ENCODE measurements around the gene HHATL.

Gene HHATL

DNA sequence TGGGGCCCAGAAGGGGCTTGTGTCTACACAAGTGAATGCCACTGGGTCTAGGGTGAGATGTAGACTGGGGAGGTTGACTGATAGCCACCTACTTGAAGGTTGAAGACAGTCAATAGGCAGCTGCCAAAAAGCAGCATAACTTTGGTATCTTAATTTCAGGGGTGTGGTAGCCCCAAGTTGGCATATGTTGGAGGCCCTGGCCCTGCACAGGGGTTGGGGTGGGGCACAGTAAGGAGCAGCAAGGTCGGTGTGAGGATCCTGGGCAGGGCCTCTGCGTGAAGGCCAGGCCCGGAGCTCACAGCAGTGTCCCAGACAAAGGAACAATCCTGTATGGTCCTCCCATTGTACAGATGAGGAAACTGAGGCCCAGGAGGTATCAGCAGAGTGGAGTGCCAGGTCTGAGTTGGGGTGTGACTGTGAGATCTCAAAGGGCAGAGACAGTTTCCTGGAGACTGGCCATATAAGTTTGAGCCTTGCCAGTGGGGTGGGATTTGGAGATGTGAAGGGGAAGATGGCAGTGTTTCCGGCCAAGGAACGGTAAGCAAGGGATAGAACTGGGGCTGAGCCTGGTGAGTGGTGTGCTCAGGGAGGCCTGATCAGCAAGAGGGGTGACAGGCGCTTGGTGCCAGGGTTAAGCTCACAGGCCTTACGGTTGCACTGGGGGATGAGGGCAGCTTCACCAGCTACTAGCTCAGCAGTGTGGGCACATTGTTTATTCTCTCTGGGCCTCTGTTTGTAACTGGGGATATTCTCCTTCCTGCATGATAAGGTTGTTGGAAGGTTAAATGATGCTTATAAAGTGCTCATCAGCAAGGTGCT lies 15.6 kb downstream of the HHATL start:
- FAIRE-seq (no peak), DNase-seq (ENCODE audit: insufficient read length, low spot score) (no peak)

- no peak for FAIRE-seq
- no peak for DNase-seq (ENCODE audit: insufficient read length, low spot score)
These were observed 16.4 kb downstream of the HHATL start for GRCh38 chr3:42685891-42686820.

GRCh38 chr3:42685363-42685881 lies 17.2 kb downstream of the HHATL start, which contains the start of gene KLHL40:
Gene KLHL40, plus strand, starts transcription at chr3:42685537. Its CDS starts 82 bp downstream, at chr3:42685619.
- FAIRE-seq (no peak), DNase-seq (ENCODE audit: insufficient read length, low spot score) (no peak)

GRCh38 chr3:42684632-42685362 lies 17.8 kb downstream of the HHATL start:
- no peak for DNase-seq (ENCODE audit: insufficient read length, low spot score)
- FAIRE-seq = no peak

GRCh38 chr3:42683875-42684598 lies 18.6 kb downstream of the HHATL start:
- no peak for FAIRE-seq
- no peak for DNase-seq (ENCODE audit: insufficient read length, low spot score)

DNA sequence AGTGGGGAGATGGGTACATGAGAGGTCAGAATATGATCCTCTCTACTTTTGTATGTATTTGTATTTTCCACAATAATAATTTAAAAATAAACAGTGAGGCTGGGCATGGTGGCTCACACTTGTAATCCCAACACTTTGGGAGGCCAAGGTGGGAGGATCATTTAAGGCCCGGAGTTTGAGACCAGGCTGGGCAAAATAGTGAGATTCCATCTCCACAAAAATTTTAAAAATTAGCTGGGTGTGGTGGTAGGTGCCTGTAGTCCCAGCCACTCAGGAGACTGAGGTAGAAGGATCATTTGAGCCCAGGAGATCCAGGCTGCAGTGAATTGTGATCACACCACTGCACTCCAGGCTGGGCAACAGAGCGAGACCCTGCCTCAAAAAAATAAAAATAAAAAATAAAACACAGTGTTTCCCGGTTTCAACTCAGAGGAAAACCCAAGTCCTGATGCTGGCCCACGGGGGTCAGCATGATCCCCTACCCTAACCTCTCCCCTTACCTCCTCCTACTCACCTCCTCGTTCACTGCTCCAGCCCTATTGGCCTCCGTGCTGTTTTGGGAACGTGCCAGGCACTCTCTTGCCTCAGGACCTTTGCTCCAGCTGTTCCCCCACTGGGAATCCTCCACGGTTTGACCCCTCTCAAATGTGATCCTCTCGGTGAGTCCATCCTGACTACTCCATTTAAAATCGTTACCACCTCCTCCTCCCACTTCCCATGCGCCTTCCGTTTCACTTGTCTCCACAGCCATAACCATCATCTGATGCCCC lies 20.1 kb downstream of the HHATL start:
- FAIRE-seq (no peak), DNase-seq (ENCODE audit: insufficient read length, low spot score) (no peak)

DNA sequence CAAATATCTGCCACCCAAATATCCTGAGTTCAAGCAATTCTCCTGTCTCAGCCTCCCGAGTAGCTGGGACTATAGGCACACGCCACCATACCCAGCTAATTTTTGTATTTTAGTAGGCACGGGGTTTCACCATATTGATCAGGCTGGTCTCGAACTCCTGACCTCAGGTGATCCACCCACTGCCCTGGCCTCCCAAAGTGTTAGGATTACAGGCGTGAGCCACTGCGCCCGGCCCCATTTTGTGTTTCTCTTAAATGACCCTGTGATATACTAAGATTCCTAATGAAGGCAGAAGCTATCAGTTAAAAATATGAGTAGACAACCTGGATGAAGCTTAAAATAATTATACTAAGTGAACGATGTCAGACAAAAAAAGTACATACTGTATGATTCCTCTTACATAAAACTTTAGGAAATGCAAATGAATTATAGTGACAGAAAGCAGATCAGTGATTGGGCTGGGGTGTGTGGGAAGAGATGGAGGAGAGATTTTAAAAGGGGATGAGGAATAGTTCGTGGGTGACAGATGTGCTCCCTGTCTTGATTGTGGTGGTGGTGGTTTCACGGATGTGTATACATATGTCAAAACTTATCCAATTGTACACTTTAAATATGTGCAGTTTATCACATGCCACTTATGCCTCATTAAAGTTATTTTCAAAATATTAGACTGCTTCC lies 21.1 kb downstream of the HHATL start:
- DNase-seq (ENCODE audit: insufficient read length, low spot score) = no peak
- no peak for FAIRE-seq

GRCh38 chr3:42680806-42681205 lies 21.8 kb downstream of the HHATL start:
- FAIRE-seq = no peak
- no peak for DNase-seq (ENCODE audit: insufficient read length, low spot score)

GRCh38 chr3:42680271-42680670 lies 22.3 kb downstream of the HHATL start:
- DNase-seq (ENCODE audit: insufficient read length, low spot score) (no peak), FAIRE-seq (no peak)

DNA sequence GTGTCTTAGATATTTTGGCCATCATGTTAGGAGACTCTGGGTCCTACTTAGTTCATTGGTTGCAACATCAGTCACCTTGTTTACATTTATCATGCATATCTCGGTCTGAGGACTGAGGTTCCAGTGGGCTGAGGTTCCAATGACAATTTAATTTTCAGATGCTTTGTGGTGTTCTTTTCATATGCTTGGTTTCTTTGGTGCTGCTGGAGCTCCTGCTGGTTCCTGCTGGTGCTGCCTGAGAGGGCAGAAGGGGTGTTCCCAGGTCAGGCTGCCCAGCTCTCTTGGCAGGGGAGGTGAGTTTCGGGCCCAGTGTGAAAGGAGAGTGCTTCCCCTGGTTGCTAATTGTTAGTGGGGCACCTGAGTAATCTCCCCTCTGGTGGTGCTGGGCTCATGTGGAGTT lies 24.2 kb downstream of the HHATL start:
- FAIRE-seq = no peak
- DNase-seq (ENCODE audit: insufficient read length, low spot score) = no peak

DNA sequence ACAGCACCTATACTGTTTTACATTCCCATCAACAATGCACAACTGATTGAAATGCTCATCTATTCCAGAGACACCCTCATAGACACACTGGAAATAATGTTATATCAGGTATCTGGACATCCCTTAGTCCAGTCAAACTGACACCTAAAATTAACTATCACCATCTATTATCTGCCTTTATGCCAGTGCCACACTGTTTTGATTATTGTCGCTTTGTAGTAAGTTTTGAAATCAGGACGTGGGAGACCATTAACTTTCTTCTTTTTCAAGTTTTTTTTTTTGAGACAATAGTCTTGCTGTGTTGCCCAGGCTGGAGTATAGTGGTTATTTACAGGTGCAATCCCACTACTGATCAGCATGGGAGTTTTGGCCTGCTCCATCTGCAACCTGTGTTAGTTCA lies 26.7 kb downstream of the HHATL start:
- FAIRE-seq (no peak), DNase-seq (ENCODE audit: insufficient read length, low spot score) (no peak)

DNA sequence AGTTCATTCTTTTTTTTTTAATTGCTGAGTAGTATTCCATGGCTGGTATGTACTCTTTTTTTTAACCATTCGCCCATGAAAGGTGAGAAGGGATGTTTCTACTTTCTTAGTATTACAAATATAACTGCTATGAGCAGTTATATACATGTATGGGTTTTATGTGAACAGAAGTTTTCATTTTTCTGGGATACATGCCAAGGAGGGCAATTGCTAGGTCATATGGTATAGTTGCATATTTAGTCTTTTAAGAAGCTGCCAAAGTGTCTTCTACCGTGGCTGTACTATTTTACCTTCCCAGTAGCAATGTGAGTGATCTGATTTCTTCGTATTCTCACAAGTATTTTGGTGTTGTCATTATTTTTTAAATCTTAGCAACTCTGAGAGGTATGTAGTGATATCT lies 28.5 kb downstream of the HHATL start:
- FAIRE-seq = no peak
- no peak for DNase-seq (ENCODE audit: insufficient read length, low spot score)

GRCh38 chr3:42673082-42673481 lies 29.5 kb downstream of the HHATL start:
- no peak for FAIRE-seq
- no peak for DNase-seq (ENCODE audit: insufficient read length, low spot score)

DNA sequence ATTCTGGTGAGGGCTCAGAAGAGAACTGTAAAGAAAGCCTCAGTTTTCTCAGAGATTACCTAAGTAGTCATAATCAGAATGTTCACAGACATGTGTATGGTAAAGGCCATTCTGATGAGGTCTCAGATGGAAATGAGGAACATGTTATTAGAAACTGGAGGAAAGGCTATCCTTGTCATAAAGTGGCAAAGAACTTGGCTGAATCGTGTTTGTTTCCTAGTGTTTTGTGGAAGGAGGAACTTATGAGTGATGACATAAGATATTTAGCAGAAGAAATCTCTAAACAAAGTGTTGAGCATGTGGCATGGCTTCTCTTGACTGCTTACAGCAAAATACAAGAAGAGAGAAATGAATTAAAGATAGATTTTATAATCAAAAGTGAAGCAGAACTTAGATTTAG lies 30.1 kb downstream of the HHATL start:
- DNase-seq (ENCODE audit: insufficient read length, low spot score) = no peak
- FAIRE-seq = no peak

DNA sequence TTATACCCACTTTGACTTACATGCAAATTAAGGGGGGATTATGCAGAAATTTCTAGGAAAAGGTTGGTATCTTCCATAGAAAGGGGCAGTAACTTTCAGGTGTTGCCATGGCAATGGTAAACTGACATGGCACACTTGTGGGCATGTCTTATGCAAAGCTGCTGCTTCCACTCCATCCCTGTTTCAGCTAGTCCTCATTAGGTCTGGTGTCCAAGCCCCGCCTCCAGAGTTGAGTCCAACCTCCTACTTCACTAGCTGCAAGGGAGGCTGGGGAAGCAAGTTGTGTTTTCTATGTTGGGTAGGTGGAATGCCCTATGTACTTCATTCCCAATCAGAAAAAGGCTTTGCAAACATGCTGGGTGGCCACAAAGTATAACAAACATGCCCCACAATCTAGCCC lies 31.9 kb downstream of the HHATL start:
- DNase-seq (ENCODE audit: insufficient read length, low spot score) (no peak), FAIRE-seq (no peak)

DNA sequence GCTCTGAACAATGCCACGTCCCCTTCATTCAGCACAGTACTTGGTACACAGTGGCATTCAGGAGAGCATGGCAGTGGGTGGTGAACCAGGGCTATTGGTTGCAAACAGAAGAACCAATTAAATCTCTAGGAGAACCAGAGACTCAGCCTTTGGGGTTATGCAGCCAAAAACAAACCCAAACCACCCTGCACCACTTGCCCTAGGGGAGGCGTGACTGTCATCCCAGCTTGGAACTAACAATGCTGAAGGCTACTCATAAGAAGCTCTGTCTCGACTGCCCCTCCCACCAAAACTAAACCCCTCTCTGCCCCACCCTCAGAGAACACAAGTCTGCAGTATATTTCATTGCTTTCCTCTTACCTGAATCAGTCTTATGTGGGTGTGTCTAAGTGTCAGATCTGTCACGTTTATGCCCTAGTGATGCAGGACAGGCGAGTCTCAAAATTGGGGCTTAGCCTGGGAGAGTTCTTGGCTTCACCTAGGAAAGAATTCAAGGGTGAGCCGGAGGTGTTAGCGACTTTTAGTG lies 32.5 kb downstream of the HHATL start:
- DNase-seq (ENCODE audit: insufficient read length, low spot score) (no peak), FAIRE-seq (no peak)

DNA sequence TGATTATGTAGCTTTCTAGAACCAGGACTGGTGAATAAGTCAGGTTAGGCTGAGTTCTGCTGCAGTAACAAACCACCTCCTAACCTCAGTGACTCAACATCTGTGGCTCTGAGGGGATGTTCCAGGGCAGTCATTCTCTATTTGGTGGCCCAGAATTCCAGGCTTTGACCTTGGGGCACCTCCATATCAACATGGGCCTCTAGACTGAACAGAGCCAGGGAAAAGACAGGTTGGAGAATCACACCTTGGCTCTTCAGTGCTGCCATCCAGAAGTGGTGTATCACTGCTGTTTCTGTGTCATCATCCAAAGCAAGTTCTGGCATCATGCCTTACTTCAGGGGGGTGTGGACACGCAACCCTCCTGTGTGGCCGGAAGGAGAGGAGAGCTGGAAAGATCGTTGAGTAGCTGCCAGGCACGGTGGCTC lies 33.8 kb downstream of the HHATL start:
- DNase-seq (ENCODE audit: insufficient read length, low spot score) (no peak), FAIRE-seq (no peak)

DNA sequence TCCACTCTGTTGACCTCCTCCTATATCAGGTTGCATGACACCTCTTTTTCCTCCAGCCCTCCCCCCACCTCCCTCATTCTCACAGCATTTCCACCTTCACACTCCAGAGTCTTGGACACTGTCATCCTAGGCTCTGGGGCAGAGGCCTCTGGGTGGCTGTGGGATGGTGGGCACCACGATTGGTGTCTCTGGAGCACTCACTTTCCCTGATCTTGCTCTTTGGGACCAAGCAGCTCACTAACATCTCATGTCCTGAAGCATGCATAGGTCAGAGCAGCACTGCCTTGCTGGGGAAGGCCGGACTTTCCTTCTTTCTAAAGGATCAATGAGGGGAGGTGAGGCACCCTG lies 34.2 kb downstream of the HHATL start:
- FAIRE-seq (no peak), DNase-seq (ENCODE audit: insufficient read length, low spot score) (no peak)

All from GM19239 (cell line).